WTC11 (cell line): ENCODE measurements around the gene FAHD2A. TPM values are rescaled to one million over a fixed set of nuclear protein-coding genes. Genes with fewer than 3 reads are reported as not detected.
"Not testable (repeated sequence)": the region's sequence is repeated elsewhere in the genome, so short reads cannot be mapped to it uniquely, and the experiment has no call there.

Experiments used
- ATAC-seq: fragments of 200-7000 bp; cut with Tn5 transposase; 2 replicates; pipeline ENCODE4 v1.10.0; 2021; ENCODE audit warnings: mild to moderate bottlenecking, moderate library complexity
- CTCF ChIA-PET: fragments of 300-600 bp; sonication (Branson Sonifier 250); formaldehyde crosslinking; loops from one replicate; lab custom pipeline; 2021; ENCODE audit warnings: antibody characterized with exemption; lab: Charles Lee
- POLR2A ChIA-PET: fragments of 350-600 bp; sonication (Branson Sonifier 250); formaldehyde crosslinking; loops from one replicate; lab custom pipeline; 2021; ENCODE audit warnings: antibody characterized with exemption; lab: Charles Lee
- DNase-seq: peaks from one replicate; pipeline ENCODE4 v3.0.0; 2021; ENCODE audit warnings: low spot score
- H3K27ac Mint-ChIP-seq: 2 replicates; pipeline ENCODE4 v1.8.0; 2021; ENCODE audit warnings: mixed read lengths
- H3K27me3 Mint-ChIP-seq: 2 replicates; pipeline ENCODE4 v1.8.0; 2021; ENCODE audit warnings: low read depth, mild to moderate bottlenecking, moderate library complexity, mixed read lengths
- H3K36me3 Mint-ChIP-seq: 2 replicates; pipeline ENCODE4 v1.8.0; 2021; ENCODE audit warnings: mixed read lengths
- H3K4me1 Mint-ChIP-seq: 2 replicates; pipeline ENCODE4 v1.8.0; 2022; ENCODE audit warnings: mixed read lengths
- H3K4me3 Mint-ChIP-seq: 2 replicates; pipeline ENCODE4 v1.8.0; 2021; ENCODE audit warnings: mild to moderate bottlenecking, moderate library complexity, mixed read lengths
- H3K9me3 Mint-ChIP-seq: 2 replicates; pipeline ENCODE4 v1.8.0; 2021; ENCODE audit warnings: mixed read lengths
- CREB1 ChIP-seq: sonication (generic); formaldehyde crosslinking; IDR thresholded peaks from 2 replicates; pipeline ENCODE4 v1.8.0; 2023; ENCODE audit warnings: mild to moderate bottlenecking, missing genetic modification reagents
- CREM ChIP-seq: sonication (generic); formaldehyde crosslinking; IDR thresholded peaks from 2 replicates; pipeline ENCODE4 v1.8.1; 2022; ENCODE audit warnings: mild to moderate bottlenecking, missing genetic modification reagents, moderate library complexity
- ESRRA ChIP-seq: sonication (generic); formaldehyde crosslinking; IDR thresholded peaks from 2 replicates; pipeline ENCODE4 v1.8.1; 2022; ENCODE audit warnings: mild to moderate bottlenecking, missing genetic modification reagents, borderline replicate concordance
- FOXK1 ChIP-seq: sonication (generic); formaldehyde crosslinking; IDR thresholded peaks from 2 replicates; pipeline ENCODE4 v1.8.0; 2022; ENCODE audit warnings: mild to moderate bottlenecking, moderate library complexity, missing genetic modification reagents
- FOXP1 ChIP-seq: sonication (generic); formaldehyde crosslinking; IDR thresholded peaks from 2 replicates; pipeline ENCODE4 v1.8.0; 2022; ENCODE audit warnings: missing genetic modification reagents, mild to moderate bottlenecking, moderate library complexity, borderline replicate concordance
- HMGA2 ChIP-seq: fragments of 250-450 bp; sonication (Bioruptor Pico); IDR thresholded peaks from 2 replicates; pipeline ENCODE4 v1.4.0; 2021; ENCODE audit warnings: mild to moderate bottlenecking, moderate library complexity
- JUN ChIP-seq: sonication (generic); formaldehyde crosslinking; IDR thresholded peaks from 2 replicates; pipeline ENCODE4 v1.8.0; 2023; ENCODE audit warnings: mild to moderate bottlenecking, missing genetic modification reagents
- NFE2L1 ChIP-seq: sonication (generic); formaldehyde crosslinking; IDR thresholded peaks from 2 replicates; pipeline ENCODE4 v1.8.1; 2023; ENCODE audit warnings: missing genetic modification reagents
- RELA ChIP-seq: sonication (generic); formaldehyde crosslinking; IDR thresholded peaks from 2 replicates; pipeline ENCODE4 v1.8.1; 2022; ENCODE audit warnings: missing genetic modification reagents, mild to moderate bottlenecking, borderline replicate concordance
- TEAD1 ChIP-seq: sonication (generic); formaldehyde crosslinking; IDR thresholded peaks from 2 replicates; pipeline ENCODE4 v1.8.0; 2022; ENCODE audit warnings: mild to moderate bottlenecking, missing genetic modification reagents
- ZNF121 ChIP-seq: sonication (generic); formaldehyde crosslinking; IDR thresholded peaks from 2 replicates; pipeline ENCODE4 v1.8.0; 2023; ENCODE audit warnings: missing genetic modification reagents
- ZNF263 ChIP-seq: sonication (generic); formaldehyde crosslinking; IDR thresholded peaks from 2 replicates; pipeline ENCODE4 v1.8.1; 2022; ENCODE audit warnings: low read depth, mild to moderate bottlenecking, moderate library complexity, missing genetic modification reagents
- ZNF671 ChIP-seq: fragments of 250-450 bp; sonication (Bioruptor Pico); IDR thresholded peaks from 2 replicates; pipeline ENCODE4 v1.8.0; 2021; ENCODE audit warnings: mild to moderate bottlenecking
- total RNA-seq: library from RNA; stranded (reverse); gene quantifications from 3 replicates; pipeline ENCODE4 v1.2.3, GENCODE V29; 2021
- TF ChIP-seq, protein P1 (sequence below): fragments of 250-450 bp; sonication (Bioruptor Pico); conservative IDR thresholded peaks from 2 replicates; pipeline ENCODE4 v1.9.0; 2021; ENCODE audit warnings: mild to moderate bottlenecking
- TF ChIP-seq, protein P2 (sequence below): fragments of 250-450 bp; sonication (Bioruptor Pico); IDR thresholded peaks from 2 replicates; pipeline ENCODE4 v1.9.0; 2021; ENCODE audit warnings: mild to moderate bottlenecking, borderline replicate concordance
- TF ChIP-seq, protein P3 (sequence below): fragments of 250-450 bp; sonication (Bioruptor Pico); IDR thresholded peaks from 2 replicates; pipeline ENCODE4 v2.1.2; 2022; ENCODE audit warnings: mild to moderate bottlenecking, moderate library complexity
- TF ChIP-seq, protein P4 (sequence below): fragments of 200-600 bp; IDR thresholded peaks from 2 replicates; pipeline ENCODE4 v1.8.0; 2022; ENCODE audit warnings: antibody characterized with exemption

FAHD2A gene
- total RNA-seq, 1 experiment from 2014 or later, result 47.9 TPM

DNA sequence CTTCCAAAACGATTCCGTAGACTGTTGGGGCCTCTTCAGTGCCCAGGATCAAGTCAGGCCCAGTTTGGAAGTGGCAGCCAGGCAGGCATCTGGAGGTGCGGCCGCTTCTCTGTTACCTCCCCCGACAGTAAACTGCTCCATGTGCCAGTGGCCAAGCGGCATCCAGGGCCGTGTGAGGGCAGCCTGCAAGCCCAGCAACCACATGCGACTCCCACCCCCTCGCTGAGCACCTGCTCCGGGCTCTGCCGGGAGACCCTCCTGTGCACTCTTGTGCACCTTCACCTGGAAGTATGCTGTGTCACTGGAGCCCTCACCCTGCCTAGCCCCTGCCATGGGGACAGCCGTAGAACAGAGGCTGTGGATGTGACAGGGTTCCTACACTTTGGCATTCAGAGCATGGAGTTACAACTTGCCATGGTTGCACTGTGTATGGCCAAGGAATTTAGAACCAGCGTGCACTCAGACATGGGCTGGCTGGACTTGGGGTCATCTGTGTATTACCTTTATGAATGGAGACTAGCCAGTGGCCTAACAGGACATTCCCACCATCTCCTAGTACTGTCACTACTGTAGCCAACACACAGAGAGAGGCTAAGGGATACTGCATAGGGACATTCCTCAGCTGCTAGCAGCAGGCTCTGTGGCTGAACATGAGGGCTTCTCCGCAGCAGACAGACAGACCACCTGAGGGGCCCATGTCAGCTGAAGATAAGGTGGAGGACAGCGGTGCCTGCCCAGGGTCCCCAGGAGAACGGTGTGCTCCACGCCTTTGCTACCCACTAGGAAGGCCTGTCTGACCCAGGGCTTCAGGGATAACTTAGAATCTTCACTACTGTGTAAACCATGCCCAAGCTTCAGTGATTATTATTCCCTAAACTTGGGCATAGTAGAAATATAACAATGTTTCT, 25.0 kb upstream of the FAHD2A start:
- H3K9me3 Mint-ChIP-seq, result no peaks in the 10 kb centered on the region
- no peaks in the 10 kb centered on the region for H3K27me3 Mint-ChIP-seq
- peaks cover 11% of the 10 kb centered on the region for H3K4me1 Mint-ChIP-seq
- no peak overlapping the region for H3K27ac Mint-ChIP-seq
- no peaks in the 10 kb centered on the region for H3K36me3 Mint-ChIP-seq
- CTCF ChIA-PET, result interaction anchor here (5.0 kb wide), 1 partner anchor 11 kb away, joined by 88 read pairs; no protein-coding TSS in a partner anchor
- DNase-seq (no peak), ATAC-seq (no peak)
- POLR2A ChIA-PET, result no interaction called here
- H3K4me3 Mint-ChIP-seq, result no peak overlapping the region
- no peak for TF ChIP-seq ZNF121 (CRISPR knock-in tag)
- no peak for TF ChIP-seq CREM (CRISPR knock-in tag)
- no peak for TF ChIP-seq HMGA2 (CRISPR knock-in tag)
- no peak for TF ChIP-seq CREB1 (CRISPR knock-in tag)
- no peak for TF ChIP-seq ESRRA (CRISPR knock-in tag)
- no peak for TF ChIP-seq FOXP1
- no peak for TF ChIP-seq ZNF671 (CRISPR knock-in tag)
- TF ChIP-seq FOXK1 (CRISPR knock-in tag), result no peak
- no peak for TF ChIP-seq JUN (CRISPR knock-in tag)

DNA sequence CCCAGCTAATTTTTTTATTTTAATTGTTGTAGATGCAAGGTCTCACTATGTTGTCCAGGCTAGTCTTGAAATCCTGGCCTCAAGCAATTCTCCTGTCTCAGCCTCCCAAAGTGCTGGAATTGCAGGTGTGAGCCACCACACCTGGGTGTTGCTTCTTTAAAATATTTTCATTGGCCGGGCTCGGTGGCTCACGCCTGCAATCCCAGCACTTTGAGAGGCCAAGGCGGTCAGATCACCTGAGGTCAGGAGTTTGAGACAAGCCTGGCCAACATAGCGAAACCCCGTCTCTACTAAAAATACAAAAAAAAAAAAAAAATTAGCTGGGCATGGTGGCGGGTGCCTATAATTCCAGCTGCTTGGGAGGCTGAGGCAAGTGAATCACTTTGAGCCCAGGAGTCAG, 24.2 kb upstream of the FAHD2A start:
- H3K36me3 Mint-ChIP-seq, H3K4me3 Mint-ChIP-seq, H3K27me3 Mint-ChIP-seq, H3K27ac Mint-ChIP-seq, H3K9me3 Mint-ChIP-seq, DNase-seq, ATAC-seq, POLR2A ChIA-PET: not testable (repeated sequence)
- CTCF ChIA-PET, result interaction anchor here (1.6 to 5.0 kb wide), 4 partner anchors 10 to 147 kb away, joined by 3 to 88 read pairs (median 11); no protein-coding TSS in a partner anchor
- peaks cover 11% of the 10 kb centered on the region for H3K4me1 Mint-ChIP-seq

DNA sequence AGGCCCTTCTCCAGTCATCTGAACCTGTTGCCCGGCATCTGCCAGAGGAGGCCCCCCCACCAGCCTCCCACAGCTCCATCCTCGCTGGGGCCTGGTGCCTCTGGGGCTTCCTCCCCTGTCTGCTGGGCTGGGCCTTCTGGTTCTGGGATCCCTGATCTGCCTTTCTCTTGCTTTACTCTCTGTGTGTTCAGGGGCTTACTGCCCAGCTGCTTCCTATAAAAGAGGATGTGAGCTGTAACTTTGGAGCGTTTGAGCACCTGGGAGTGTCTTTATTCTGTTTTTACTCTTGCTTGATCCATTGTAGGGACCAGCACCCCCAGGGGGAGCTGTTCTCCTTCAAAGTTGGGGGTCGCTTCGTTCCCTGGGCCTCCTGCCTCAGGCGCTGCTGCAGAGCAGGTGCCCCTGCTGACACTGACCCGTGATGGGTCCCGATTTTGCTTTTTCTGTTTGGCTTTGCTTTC, 23.1 kb upstream of the FAHD2A start:
- CTCF ChIA-PET, result interaction anchor here (0.5 to 5.0 kb wide), 17 partner anchors 9 to 643 kb away, joined by 3 to 88 read pairs (median 4); partner anchors contain the start of gene FAHD2A

DNA sequence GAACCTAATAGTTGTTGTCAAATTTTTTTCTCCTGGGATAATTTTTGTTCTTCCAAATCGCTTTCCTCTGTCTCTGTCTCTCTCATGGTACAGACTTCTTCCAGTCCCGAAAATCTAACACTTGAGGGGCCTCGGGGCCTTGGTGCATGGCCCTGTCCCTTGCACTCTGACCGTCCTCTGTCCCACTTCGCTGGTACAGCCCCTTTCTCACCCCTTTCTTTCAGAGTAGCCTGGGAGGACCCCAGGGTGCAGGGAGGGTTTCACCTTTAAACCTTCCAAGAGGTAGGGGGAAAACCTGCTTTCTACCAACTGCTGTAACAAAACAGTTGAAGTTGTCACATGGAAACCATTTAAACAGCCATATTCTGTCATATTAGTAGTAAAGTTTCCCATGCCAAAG, 22.2 kb upstream of the FAHD2A start:
- peaks cover 8% of the 10 kb centered on the region for H3K4me1 Mint-ChIP-seq
- no peaks in the 10 kb centered on the region for H3K9me3 Mint-ChIP-seq
- no peaks in the 10 kb centered on the region for H3K36me3 Mint-ChIP-seq
- CTCF ChIA-PET, result interaction anchor here (1.0 to 5.0 kb wide), 6 partner anchors 8 to 265 kb away, joined by 3 to 88 read pairs (median 4); partner anchors contain the start of gene FAHD2A
- no peak for DNase-seq
- POLR2A ChIA-PET, result no interaction called here
- ATAC-seq, result no peak
- no peak overlapping the region for H3K4me3 Mint-ChIP-seq
- H3K27ac Mint-ChIP-seq, result no peak overlapping the region
- no peaks in the 10 kb centered on the region for H3K27me3 Mint-ChIP-seq
- TF ChIP-seq TEAD1 (CRISPR knock-in tag) (no peak), NFE2L1 (CRISPR knock-in tag) (no peak), ZNF263 (CRISPR knock-in tag) (no peak), CREM (CRISPR knock-in tag) (no peak)
- TF ChIP-seq, protein P1, sequence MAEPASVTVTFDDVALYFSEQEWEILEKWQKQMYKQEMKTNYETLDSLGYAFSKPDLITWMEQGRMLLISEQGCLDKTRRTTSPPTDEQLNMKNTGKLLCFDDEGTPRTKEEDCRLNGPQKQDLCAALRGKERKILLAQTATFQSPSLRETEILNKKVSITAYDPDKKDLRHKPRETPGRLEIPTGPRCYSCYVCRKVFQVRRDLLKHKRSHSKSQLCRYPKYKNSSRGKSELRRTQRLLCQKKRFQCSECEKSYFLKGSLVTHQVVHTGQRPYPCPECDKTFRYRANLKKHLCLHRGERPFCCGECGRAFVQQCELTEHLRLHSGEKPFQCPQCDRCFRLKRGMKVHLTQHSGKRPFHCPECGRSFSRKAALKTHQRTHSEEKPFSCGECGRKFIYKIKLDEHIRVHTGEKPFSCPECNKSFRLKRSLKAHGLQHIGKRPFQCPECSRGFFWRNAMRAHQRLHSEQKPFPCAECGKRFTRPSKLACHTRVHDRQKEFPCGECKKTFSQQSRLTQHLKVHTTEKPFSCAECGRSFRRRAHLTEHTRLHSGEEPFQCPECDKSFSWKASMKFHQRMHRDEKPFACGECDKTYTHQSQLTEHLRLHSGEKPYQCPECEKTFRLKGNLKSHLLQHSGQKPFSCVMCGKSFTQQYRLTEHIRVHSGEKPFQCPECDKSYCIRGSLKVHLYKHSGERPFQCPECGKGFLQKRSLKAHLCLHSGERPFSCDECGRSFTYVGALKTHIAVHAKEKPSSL (CRISPR knock-in tag), result no peak
- TF ChIP-seq, protein P2, sequence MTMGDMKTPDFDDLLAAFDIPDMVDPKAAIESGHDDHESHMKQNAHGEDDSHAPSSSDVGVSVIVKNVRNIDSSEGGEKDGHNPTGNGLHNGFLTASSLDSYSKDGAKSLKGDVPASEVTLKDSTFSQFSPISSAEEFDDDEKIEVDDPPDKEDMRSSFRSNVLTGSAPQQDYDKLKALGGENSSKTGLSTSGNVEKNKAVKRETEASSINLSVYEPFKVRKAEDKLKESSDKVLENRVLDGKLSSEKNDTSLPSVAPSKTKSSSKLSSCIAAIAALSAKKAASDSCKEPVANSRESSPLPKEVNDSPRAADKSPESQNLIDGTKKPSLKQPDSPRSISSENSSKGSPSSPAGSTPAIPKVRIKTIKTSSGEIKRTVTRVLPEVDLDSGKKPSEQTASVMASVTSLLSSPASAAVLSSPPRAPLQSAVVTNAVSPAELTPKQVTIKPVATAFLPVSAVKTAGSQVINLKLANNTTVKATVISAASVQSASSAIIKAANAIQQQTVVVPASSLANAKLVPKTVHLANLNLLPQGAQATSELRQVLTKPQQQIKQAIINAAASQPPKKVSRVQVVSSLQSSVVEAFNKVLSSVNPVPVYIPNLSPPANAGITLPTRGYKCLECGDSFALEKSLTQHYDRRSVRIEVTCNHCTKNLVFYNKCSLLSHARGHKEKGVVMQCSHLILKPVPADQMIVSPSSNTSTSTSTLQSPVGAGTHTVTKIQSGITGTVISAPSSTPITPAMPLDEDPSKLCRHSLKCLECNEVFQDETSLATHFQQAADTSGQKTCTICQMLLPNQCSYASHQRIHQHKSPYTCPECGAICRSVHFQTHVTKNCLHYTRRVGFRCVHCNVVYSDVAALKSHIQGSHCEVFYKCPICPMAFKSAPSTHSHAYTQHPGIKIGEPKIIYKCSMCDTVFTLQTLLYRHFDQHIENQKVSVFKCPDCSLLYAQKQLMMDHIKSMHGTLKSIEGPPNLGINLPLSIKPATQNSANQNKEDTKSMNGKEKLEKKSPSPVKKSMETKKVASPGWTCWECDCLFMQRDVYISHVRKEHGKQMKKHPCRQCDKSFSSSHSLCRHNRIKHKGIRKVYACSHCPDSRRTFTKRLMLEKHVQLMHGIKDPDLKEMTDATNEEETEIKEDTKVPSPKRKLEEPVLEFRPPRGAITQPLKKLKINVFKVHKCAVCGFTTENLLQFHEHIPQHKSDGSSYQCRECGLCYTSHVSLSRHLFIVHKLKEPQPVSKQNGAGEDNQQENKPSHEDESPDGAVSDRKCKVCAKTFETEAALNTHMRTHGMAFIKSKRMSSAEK (CRISPR knock-in tag), result no peak

More for the DNA sequence above, 23.1 kb upstream of the FAHD2A start:
- Mint-ChIP-seq H3K27ac (no peak overlapping the region), H3K27me3 (no peaks in the 10 kb centered on the region), H3K9me3 (no peaks in the 10 kb centered on the region), H3K4me3 (no peak overlapping the region)
- peak; percentile 66 for DNase-seq
- no peak for TF ChIP-seq RELA (CRISPR knock-in tag)
- TF ChIP-seq, protein P3, sequence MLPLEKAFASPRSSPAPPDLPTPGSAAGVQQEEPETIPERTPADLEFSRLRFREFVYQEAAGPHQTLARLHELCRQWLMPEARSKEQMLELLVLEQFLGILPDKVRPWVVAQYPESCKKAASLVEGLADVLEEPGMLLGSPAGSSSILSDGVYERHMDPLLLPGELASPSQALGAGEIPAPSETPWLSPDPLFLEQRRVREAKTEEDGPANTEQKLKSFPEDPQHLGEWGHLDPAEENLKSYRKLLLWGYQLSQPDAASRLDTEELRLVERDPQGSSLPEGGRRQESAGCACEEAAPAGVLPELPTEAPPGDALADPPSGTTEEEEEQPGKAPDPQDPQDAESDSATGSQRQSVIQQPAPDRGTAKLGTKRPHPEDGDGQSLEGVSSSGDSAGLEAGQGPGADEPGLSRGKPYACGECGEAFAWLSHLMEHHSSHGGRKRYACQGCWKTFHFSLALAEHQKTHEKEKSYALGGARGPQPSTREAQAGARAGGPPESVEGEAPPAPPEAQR (CRISPR knock-in tag), result no peak
- TF ChIP-seq, protein P4, sequence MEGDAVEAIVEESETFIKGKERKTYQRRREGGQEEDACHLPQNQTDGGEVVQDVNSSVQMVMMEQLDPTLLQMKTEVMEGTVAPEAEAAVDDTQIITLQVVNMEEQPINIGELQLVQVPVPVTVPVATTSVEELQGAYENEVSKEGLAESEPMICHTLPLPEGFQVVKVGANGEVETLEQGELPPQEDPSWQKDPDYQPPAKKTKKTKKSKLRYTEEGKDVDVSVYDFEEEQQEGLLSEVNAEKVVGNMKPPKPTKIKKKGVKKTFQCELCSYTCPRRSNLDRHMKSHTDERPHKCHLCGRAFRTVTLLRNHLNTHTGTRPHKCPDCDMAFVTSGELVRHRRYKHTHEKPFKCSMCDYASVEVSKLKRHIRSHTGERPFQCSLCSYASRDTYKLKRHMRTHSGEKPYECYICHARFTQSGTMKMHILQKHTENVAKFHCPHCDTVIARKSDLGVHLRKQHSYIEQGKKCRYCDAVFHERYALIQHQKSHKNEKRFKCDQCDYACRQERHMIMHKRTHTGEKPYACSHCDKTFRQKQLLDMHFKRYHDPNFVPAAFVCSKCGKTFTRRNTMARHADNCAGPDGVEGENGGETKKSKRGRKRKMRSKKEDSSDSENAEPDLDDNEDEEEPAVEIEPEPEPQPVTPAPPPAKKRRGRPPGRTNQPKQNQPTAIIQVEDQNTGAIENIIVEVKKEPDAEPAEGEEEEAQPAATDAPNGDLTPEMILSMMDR, result 0 out of 2 replicates have a peak, but pooled peaks have one; percentile 33
- TF ChIP-seq, all 79 proteins: peak for 1
- POLR2A ChIA-PET, result no interaction called here
- Mint-ChIP-seq H3K4me1 (peaks cover 11% of the 10 kb centered on the region), H3K36me3 (no peaks in the 10 kb centered on the region)
- peak; percentile 84 for ATAC-seq
